GM21447 (cell line): Measurements from ENCODE around the gene LORICRIN.
"Not testable (repeated sequence)": the region's sequence is repeated elsewhere in the genome, so short reads cannot be mapped to it uniquely, and the experiment has no call there.

ENCODE experiments used
- ATAC-seq: cut with Tn5 transposase; IDR thresholded peaks from one replicate; pipeline ENCODE4 v1.9.1; 2021; ENCODE audit not compliant: unreplicated experiment

LORICRIN gene, protein sequence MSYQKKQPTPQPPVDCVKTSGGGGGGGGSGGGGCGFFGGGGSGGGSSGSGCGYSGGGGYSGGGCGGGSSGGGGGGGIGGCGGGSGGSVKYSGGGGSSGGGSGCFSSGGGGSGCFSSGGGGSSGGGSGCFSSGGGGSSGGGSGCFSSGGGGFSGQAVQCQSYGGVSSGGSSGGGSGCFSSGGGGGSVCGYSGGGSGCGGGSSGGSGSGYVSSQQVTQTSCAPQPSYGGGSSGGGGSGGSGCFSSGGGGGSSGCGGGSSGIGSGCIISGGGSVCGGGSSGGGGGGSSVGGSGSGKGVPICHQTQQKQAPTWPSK

DNA sequence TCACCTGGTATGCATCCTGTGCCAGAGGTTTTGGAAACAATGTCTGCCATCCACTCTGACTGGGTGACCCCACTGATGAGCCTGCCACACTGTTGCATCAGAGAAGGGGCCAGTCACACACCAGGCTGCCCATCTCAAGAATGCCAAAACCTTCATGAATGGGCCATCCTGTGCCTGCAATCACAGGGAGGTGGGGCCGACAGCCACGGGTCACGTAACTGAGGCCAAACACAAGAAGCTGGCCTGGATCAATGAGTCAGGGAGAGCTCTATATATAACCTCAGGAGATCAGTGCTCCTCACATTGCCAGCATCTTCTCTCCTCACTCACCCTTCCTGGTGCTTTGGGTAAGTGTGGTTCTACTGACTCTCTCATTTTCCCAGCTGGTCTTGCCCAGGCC, at the start of gene LORICRIN:
Gene LORICRIN, plus strand, starts transcription at position 301 of the 400 bp plus-strand sequence. CDS start 1,263 bp downstream, outside the sequence.
- ATAC-seq: no peak

DNA sequence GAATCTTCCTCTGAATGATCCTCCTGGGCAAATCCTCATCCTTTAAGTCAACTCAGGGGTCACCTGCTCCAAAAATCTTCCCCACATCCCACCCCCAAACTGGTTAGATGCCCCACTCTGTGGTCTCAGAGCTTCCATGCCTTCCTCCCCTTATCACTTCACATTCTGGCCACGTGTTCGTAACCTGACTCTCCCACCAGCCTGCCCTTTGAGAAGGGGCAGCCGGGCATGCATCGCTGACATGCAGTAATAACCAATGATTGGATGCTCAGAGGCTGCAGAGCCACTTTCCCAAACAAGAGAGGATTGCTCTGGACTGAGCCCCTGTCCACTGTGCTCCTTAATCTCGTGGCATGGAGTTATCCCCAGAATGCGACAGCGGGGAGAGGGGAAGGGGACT, 49.3 kb upstream of the LORICRIN start:
- no peak for ATAC-seq

DNA sequence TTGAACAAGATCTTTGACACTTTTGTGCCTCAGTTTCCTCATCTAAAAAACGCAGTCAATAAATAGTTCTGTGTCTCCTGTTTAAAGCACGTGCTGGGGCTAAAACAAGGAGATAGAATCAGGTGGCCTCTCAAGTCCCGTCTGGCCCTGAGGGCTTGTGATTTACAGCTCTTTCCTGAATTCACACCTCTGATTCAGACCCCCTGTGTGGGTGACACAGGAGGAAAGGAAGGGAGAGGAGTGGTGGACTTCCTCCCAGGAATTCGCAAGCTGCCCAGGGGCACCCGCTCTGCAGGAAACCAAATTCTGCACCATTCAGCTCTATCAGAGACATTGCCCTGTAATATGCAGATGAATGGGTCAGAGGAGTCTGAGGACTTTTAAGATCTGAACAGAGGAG, 47.3 kb upstream of the LORICRIN start:
- ATAC-seq: no peak

DNA sequence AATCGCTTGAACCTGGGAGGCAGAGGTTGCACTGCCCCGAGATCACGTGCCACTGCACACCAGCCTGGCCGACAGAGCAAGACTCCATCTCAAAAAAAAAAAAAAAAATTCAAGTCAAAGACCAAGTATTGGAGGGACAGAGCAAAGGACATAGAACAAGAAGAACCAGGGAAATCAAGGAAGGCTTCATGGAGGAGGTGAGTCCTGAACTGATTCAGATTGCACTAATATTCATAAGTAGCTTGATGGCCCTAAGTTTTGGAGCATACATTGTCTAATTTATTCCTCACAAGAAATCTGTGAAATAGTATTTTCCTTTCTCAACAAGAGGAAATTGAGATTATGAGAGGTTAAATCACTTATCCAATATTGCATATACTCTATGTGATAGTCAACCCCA, 46.0 kb upstream of the LORICRIN start:
- ATAC-seq: no peak

DNA sequence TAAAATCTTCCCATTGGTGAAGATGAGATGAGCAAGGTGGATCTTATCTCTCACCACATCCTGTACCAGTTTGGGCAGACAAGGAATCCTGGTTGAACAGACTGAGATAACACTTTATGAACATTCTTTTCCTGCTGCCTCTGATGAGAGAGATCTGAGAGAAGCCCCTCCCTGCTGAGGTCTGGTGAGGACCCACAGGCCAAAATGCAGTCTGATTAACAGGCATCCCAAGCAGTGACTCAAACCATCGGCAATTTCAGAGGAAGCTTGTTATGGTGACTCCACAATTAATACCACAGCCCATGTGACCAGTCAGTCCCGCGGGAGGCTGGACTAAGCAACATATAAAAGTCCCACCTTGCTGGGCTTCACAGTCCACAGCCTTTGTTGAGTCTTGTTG, 42.3 kb upstream of the LORICRIN start, which contains the start of gene PRR9:
Gene PRR9, plus strand, starts transcription at position 373 of the 400 bp plus-strand sequence. CDS start 561 bp downstream, outside the sequence.
- ATAC-seq: no peak

DNA sequence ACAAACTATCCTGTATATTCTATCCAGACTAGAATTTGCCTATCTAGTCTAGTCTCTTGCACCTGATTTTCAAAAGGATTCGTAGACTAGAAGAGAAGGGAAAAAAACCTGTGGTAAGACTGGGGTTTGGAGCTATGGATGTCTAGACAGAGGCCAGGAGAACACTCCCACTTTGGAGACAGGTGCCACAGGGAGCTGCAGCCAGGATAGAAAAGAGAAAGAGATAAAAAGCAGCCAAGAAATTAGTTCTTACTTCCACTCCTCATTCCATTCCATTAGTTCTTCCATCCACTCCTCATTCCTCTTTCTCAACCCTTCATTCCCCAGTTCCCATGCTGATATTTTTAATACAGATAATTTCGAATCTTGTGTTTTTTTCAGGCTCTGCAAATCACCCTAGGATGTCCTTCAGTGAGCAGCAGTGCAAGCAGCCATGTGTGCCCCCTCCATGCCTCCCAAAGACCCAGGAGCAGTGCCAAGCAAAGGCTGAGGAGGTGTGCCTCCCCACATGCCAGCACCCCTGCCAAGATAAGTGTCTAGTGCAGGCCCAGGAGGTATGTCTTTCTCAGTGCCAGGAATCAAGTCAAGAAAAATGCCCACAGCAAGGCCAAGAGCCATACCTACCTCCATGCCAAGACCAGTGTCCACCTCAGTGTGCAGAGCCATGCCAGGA, 41.6 kb upstream of the LORICRIN start:
- ATAC-seq: no peak

DNA sequence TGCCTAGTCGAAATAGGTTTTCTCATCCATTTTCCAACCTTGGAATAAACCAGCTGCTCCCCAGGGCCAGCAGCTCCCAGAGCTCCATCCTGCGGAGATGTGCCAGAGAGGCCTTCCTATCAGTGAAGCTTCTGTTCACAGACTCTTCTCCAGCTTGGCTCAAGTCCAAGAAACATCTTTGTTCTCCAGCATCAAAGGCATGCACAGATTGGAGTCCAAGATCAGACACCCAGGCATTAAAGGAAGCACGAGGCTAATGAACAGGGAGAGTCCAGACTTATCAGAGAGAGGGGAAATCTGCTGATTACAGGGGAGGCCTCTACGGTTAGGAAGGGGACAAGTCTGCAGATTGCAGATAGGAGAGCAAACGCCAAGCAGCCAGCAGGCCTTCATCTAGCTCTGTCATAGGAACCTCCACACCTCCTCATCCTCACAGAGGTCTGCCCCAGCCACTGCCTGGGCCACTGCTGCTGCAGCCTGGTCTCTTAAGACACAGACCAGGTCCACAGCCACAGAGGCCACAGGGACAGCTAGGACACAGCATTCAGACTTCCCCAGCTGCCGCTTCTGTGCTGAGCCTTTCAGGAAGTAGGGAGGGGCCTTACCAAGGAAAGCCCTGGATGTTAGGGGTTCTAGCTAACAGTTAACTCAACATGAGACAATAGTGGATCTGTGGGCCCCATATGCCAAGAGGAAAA, 38.7 kb upstream of the LORICRIN start:
- ATAC-seq: no peak

DNA sequence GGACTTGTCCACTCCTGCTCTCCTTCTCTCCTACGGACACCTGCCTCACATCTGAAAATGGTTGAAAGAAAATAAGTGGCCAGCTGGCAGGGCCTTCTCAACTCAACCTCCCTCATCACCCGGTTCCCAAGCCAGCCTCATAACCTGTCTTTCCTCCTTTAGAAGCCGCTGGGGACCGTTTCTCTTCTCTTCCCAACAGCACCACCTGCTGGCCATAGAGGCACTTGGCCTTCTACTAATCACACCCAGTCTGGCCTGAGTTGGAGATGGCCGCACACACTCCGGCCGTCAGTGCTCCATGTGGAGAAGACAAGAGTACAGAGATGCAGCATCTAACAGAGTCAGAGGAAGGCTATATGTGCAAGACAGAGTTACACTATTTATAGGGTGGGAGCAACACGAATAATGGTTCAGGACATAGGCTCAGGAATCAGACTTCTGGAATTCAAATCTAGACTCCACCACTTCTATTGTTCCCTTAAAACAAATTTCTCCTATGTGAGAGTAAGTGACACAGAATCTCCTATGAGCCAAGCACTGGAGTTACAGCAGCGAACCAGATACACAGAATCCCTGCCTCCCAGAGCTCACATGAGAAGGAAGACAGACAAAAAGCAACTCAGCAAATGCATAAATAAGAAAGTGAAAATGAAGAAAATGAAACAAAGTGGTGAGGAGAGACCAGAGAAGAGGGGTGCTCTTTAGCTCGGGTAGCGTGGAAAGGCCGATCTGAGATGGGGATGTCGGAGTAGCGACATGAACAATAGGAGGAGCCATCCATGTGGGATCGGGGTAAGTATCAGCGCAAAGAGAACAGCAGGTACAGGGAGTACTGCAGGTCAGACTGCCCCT, 36.2 kb upstream of the LORICRIN start:
- ATAC-seq: not testable (repeated sequence)

DNA sequence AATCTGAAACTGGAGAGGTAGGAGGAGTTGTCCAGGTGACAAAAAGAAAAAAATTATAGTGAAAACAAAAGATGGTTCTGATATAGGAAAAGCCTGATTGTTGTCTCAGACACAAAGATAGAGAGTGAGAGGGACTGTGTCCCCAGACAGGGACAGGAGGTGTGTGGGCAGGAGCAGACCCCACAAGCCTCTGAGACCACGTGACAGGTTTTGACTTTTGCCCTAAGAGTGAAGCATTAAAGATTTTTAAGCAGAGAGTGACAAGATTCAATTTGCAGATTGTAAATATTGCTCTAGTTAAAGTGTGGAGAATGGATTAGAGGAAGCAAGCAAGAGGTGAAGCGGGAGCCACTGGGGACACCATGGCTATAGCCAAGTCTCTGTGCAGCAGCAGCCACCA, 31.7 kb upstream of the LORICRIN start:
- ATAC-seq: no peak

DNA sequence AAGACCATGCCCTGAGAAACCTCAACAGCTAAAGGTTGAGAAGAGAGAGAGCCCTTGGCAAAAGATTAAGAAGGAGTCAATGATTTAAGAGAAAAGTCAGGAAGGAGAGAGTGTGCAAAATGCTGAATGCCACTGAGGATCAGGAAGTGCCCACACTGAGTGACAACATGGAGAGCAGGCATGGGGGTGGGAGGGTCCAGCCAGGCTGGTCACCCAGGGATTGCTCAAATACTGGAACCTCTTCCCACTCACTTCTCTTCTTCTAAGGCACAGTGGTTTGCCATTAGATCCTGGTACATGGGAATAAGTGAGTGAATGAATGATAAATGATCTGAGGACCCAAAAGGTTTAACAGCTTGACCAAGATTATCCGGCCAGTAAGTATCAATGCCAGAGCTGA, 31.0 kb upstream of the LORICRIN start:
- no peak for ATAC-seq

DNA sequence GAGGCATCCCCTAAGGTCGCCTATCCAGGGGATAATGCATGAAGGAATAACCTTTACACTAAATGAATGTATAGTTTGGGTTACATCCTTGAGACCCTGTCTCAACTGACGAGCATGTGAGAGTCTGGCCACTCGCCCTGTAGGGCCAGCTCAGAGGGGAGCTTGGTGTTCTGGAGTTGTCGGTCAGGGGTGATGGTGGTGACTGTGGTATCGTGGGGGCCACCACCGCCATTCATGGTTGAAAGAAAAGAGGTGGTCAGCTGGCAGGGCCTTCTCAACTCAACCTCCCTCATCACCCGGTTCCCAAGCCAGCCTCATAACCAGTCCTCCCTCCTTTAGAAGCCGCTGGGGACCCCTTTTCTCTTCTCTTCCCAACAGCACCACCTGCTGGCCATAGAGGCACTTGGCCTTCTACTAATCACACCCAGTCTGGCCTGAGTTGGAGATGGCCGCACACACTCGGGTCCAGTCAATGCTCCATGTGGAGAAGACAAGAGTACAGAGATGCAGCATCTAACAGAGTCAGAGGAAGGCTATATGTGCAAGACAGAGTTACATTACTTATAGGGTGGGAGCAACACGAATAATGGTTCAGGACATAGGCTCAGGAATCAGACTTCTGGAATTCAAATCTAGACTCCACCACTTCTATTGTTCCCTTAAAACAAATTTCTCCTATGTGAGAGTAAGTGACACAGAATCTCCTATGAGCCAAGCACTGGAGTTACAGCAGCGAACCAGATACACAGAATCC, 30.2 kb upstream of the LORICRIN start:
- not testable (repeated sequence) for ATAC-seq

DNA sequence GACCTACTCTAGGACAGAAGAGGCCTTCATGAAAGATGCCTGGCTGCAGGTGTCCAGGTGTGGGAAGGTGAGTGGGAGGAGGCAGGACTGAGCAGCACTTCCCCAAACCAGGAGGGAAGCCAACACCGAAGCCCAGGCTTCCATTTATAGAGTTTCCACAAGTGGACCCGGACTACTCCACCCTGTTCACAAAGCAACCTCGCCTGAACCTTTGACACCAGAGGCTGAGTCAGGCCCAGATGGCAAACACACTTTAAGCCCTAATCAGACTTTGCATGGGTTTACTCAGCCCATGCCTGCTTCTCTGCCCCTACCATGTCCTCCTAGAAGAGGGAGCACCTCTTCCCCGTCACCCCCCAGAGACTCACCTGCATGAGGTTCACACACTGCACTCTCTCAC, 28.1 kb upstream of the LORICRIN start:
- no peak for ATAC-seq

DNA sequence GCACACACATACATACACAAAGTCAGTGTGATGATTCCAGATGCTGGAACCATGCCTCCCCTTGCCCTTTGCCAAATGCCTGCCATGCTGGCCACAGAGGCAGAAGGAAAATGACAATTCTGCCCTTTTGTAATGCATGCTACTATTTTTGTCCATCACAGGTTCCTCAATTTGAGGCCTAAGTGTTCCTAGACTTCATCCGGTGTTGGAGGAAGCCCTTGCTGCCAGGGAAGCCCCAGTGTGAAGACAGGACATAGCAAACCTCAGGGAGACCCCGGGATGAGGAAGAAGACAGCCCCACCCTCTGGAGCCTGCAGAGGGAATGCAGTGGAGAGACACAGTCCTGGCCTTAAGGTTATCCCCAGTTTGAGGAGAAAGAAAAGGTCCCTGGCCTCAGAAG, 27.7 kb upstream of the LORICRIN start:
- ATAC-seq: no peak

DNA sequence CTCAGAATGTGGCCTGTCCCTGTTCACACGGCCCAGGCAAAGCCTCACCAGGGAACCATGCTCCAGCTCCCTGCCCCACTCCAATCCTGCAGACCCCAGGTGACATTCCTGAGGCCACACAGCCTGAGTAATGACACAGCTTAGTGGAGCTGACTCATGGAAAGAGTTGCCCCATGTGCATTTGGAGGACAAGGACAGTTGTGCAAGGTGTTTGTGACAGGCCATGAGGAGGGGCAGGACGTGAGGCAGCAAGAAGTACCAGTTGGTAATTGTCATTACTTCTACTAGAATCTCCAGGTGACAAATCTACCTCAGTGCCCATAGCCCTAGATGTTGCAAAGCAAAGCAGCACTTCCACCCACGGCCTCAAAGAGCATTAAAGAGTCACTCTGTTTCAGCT, 26.9 kb upstream of the LORICRIN start:
- ATAC-seq: no peak

DNA sequence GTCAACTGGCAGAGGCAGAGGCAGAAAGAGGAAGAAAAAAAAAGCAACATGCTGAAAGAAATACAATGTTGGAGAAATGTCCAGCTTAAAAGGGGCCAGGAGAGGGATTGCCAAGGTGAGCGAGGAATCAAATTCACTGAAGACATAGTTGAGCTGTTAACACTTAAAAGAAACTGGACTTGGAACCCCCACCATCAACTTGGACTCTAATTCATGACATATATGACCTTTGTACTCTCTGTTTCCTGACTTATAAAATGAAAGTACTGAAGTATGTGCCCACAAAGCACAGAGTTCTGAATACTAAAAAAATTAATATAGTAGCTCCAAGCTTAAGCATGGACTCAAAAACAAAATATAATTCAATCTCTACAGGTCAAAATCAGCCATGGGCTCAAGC, 26.0 kb upstream of the LORICRIN start:
- ATAC-seq: no peak

DNA sequence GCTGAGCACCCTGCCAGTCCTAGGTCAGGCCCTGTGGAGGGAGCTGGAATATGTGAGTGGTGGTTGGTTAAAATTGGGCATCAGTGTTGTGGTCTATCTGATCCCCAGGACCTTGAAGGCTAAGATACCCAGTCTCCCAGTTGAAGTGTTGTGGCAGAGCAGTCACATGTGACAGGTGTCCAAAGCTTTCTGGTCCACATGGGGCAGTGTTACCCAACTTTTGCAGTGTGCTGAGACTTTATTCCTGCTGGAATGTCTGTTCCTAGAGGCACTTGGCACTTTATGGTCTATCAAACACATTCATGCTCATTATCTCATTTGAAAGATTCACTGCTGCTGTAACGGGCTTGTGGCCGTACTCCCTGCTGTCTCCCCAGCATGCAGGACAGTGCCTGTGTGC, 21.0 kb upstream of the LORICRIN start:
- ATAC-seq: no peak

DNA sequence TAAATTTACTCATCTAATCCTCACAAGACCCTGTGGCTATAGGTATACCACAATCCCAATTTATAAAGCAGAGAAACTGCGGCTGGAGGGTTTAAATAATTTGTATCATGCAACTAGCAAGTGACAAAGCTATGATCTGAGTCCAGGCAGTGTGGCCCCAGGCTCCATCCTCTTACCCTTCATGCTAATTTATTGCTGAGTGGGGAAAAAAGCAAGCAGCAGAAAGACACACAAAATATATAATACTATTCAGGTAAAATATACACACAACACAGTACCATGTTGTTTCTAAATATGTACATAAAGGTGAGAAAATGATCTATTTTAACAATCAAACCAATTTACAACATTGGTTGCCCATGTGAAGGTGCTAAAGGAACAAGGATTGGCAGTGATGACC, 17.3 kb upstream of the LORICRIN start:
- no peak for ATAC-seq

DNA sequence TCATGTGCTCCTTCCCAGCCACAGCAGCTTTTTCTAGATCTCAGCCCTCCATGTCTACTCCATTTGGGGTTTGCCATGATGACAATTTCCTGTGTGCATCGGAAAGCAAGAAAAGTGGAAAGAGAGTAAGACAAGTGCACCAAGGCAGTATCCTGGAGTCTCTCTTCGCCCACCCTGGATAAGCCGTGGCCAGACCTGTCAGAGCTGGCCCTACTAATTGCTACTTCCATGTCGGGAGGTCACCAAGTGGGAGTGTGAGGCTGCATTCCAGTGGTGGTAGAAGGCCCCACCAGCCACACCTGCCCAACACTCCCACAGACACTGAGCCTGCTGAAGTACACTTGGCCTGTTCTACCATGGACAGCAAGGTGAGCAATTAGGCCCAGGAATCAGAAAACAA, 14.0 kb upstream of the LORICRIN start:
- no peak for ATAC-seq

DNA sequence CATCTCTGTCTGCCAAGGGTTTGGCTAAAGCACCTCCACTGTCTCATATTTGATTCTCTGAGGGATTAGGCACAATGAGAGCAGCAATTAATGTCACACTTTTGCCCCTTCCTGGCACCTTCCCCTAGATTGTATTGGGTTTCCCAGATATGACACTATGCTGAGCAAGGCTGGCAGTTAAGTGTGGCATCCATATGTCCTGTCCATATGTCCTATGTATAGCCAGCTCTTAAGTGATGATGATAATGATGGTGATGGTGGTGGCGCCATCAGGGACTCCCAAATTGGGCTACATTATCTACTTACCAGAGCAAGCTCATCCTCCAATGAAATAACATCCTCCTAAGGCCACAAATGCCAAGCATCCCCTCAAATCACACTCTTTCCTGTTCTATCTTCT, 13.5 kb upstream of the LORICRIN start:
- ATAC-seq: no peak

DNA sequence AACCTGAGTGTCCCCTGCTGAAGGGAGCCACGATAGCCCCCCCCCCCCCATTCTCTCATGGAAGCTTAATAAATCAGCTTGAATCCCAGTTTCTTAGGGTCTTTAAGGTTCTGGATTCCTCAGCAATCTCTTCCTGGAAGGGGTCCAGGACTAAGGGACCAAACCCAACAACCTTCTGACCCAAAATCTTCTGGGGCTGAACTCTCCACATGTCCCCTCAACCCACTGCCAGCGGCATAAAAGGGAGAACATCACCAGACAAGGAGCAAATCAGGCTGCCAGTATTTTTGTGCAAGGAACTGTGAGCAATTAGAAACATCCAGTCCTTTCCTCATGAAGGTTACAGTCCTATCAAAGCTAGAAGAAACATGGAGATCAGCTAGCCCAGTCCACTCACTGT, 12.7 kb upstream of the LORICRIN start:
- no peak for ATAC-seq
